H1 (cell line): ENCODE results near the gene ZSCAN16. TPM values are rescaled to one million over a fixed set of nuclear protein-coding genes. Genes with fewer than 3 reads are reported as not detected.

Experiments used
- ASH2L ChIP-seq: fragments of 200-600, 300-600 bp; sonication (generic); IDR thresholded peaks from one replicate; pipeline ENCODE4 v1.7.1; 2017; ENCODE audit warnings: low read length
- CHD7 ChIP-seq: fragments of 300-600 bp; sonication (generic); IDR thresholded peaks from 2 replicates; pipeline ENCODE4 v1.7.1; 2012; ENCODE audit warnings: low read length, moderate library complexity, mild to moderate bottlenecking, inconsistent platforms; ENCODE audit not compliant: insufficient replicate concordance
- EZH2 ChIP-seq: fragments of 200-600 bp; sonication (generic); IDR thresholded peaks from 2 replicates; pipeline ENCODE4 v1.7.1; 2012; ENCODE audit warnings: low read depth, mild to moderate bottlenecking, moderate library complexity, low read length, inconsistent platforms; ENCODE audit not compliant: severe bottlenecking
- GABPA ChIP-seq: IDR thresholded peaks from 2 replicates; pipeline ENCODE4 v1.6.1; 2011; ENCODE audit warnings: mild to moderate bottlenecking, low read length, moderate library complexity, borderline replicate concordance; ENCODE audit not compliant: insufficient read depth
- KDM5A ChIP-seq: fragments of 200-600 bp; IDR thresholded peaks from 2 replicates; pipeline ENCODE4 v1.7.1; 2012; ENCODE audit warnings: mild to moderate bottlenecking, low read length, inconsistent platforms, mixed read lengths
- MAX ChIP-seq: IDR thresholded peaks from 2 replicates; pipeline ENCODE4 v1.6.1; 2012; ENCODE audit warnings: inconsistent platforms
- NRF1 ChIP-seq: IDR thresholded peaks from 2 replicates; pipeline ENCODE4 v1.6.1; 2011; ENCODE audit warnings: mild to moderate bottlenecking, low read depth, low read length, improper control_type of control experiment
- SIX5 ChIP-seq: IDR thresholded peaks from 2 replicates; pipeline ENCODE4 v1.6.1; 2011; ENCODE audit warnings: mild to moderate bottlenecking, low read depth, low read length
- TBP ChIP-seq: IDR thresholded peaks from 2 replicates; pipeline ENCODE4 v1.6.1; 2011; ENCODE audit warnings: low read depth, low read length, improper control_type of control experiment
- ZNF274 ChIP-seq: IDR thresholded peaks from 2 replicates; pipeline ENCODE4 v1.7.0; 2012; ENCODE audit warnings: low read length, borderline replicate concordance; ENCODE audit errors: extremely low read depth
- polyA plus RNA-seq, 7 experiments: library from polyadenylated mRNA; depleted of rRNA in 3 of 7; stranded (reverse) in 5 of 7; unstranded in 2 of 7; fragments of >200 nt in 5 of 7; fragments of 200-250 nt in 2 of 7; gene quantifications; 1 replicate in 5 of 7; 2 replicates in 1 of 7; 4 replicates in 1 of 7; pipeline versions ENCODE4 v1.2.1 to v1.2.3, GENCODE V29; 2011 to 2013; ENCODE audit warnings: missing spikeins in 2 of 7, mixed read lengths in 2 of 7
- total RNA-seq: library from RNA; stranded (reverse); fragmentation: NEBNext Ultra II Directional; extraction: Animal tissue kit (Norgen Biotek cat#: 25700); gene quantifications from 2 replicates; pipeline ENCODE4 v1.2.1, GENCODE V29; 2021

The ZSCAN16 gene
- total and polyA plus RNA-seq, 2 of the 8 experiments (the other 6 are each of a cell fraction or from before 2014, with no cell fraction given): 3.6 to 9.4 TPM

- no peak for TF ChIP-seq EZH2
- TF ChIP-seq KDM5A: no peak
- TF ChIP-seq ZNF274: no peak
- no peak for TF ChIP-seq NRF1
- peak; percentile 52; the same call in 1 of the 2 replicates for TF ChIP-seq MAX
- TF ChIP-seq SIX5: no peak
- peak; percentile 92 for TF ChIP-seq ASH2L
- TF ChIP-seq TBP: peak; percentile 88
- no peak for TF ChIP-seq CHD7
- peak; percentile 89; the same call in 1 of the 2 replicates for TF ChIP-seq GABPA
Observed at GRCh38 chr6:28104392-28105244, 19.8 kb upstream of the ZSCAN16 start (continued).
